Activated CD4-positive, alpha-beta T cell treated with anti-CD3 and anti-CD28 coated beads for 24 hours (primary cell): ENCODE data around the gene RPS6KL1.
A peak's percentile ranks its signal among the peaks of the same experiment; 100 is the strongest.

Experiments used
- DNase-seq, 2 donors: peaks; one replicate each; pipeline ENCODE4 v3.0.0-alpha.2; 2020; ENCODE audit warnings: low read depth in 2 of 2

Gene RPS6KL1

GRCh38 chr14:74951443-74952179 lies 28.6 kb upstream of the RPS6KL1 start:
- DNase-seq: no peak

- no peak for DNase-seq
Measured at GRCh38 chr14:74950795-74951442, 27.9 kb upstream of the RPS6KL1 start.

GRCh38 chr14:74949859-74950573 lies 27.0 kb upstream of the RPS6KL1 start:
- DNase-seq: no peak

DNA sequence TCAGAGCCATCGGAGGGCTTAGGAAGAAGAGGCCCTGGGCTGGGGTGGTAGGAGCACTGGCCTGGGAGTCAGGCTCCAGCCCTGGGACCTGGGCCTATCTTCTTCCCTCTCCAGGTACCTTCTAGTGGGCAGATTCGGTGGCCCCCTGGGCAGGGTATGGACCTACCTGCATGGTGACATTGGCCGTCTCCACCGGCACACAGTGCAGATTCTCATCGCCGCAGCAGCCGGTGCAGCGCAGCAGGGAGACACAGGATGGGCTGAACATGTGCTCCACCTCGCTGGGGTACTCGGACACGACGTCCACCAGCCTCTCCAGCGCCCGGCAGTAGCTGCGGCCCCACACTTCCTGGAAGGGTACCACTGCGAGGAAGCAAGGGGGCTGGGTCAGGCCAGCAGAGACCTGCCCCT lies 26.1 kb upstream of the RPS6KL1 start:
- DNase-seq: no peak

DNA sequence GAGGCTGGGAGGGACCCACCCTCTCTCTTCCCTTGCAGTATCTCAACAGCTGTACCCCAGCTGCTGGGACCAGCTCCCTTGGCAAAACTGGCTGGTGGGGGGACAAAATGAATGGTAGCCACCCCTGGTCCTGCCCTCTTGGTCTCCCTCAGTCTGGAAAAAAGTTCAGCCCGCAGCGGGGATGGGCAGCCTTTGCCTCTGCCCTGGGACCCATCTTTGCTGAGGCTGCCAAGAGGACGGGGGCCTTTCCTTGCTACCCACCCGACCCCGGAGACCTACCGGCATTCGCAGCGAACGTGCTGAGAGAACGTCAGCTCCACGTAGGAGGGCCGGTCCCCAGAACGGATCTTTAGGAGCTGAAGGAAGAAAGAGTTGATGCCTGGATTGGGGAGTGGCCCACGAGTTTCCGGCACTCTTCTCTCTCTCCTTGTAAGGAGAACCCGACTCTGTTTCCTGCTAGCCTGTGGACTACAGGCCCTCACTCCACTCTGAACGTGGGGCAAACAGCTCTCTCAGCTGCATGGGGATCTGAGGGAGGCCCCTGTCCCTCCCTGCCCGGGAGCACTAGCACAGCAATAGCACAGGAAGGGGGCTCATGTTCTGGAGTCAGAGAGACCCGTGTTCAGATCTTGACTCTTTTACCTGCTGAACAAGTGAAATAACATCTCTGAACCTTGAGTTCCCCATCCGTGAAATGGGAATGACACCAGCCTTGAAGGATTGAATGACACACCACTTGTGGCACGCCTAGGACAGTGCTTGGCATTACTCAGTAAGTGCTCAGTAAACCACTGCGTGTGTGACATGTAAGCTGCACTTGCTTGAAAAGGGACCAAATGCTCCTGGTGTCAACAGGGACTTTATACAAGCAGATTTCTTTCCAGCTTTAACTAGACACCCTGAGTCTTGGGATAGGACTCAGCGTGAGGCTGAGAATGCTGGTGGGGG lies 25.4 kb upstream of the RPS6KL1 start:
- no peak for DNase-seq

- DNase-seq: no peak
Measured at GRCh38 chr14:74947353-74948227, 24.5 kb upstream of the RPS6KL1 start.

- no peak for DNase-seq
Measured at GRCh38 chr14:74946659-74947281, 23.7 kb upstream of the RPS6KL1 start.

GRCh38 chr14:74945852-74946658 lies 23.0 kb upstream of the RPS6KL1 start:
- DNase-seq: peak; percentile 66 to 70

GRCh38 chr14:74945261-74945851 lies 22.3 kb upstream of the RPS6KL1 start:
- DNase-seq: no peak

DNA sequence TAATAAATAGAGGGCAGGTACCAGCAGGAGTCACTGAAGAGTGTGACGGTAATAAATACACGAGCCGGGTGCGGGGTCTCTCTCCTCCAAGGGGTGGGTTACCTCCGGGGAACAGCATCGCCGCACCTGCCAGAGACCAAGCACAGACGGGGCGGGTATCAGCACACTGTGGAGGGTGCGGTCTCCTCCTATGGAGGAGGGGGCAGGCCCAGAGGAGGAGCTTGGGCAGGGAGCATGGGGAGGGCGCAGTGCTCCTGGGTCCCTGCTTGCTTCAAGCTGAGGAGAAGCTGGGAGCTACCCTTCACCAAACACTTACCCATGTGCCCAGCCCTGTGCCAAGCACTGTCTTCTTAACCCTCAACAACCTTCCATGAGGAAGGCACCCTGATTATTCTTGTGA lies 19.5 kb upstream of the RPS6KL1 start:
- no peak for DNase-seq

GRCh38 chr14:74942181-74942580 lies 19.1 kb upstream of the RPS6KL1 start:
- no peak for DNase-seq

- peak; percentile 30 to 45 for DNase-seq
Measured at GRCh38 chr14:74941676-74942097, 18.6 kb upstream of the RPS6KL1 start.

- DNase-seq: no peak
Measured at GRCh38 chr14:74940956-74941565, 18.0 kb upstream of the RPS6KL1 start.

DNA sequence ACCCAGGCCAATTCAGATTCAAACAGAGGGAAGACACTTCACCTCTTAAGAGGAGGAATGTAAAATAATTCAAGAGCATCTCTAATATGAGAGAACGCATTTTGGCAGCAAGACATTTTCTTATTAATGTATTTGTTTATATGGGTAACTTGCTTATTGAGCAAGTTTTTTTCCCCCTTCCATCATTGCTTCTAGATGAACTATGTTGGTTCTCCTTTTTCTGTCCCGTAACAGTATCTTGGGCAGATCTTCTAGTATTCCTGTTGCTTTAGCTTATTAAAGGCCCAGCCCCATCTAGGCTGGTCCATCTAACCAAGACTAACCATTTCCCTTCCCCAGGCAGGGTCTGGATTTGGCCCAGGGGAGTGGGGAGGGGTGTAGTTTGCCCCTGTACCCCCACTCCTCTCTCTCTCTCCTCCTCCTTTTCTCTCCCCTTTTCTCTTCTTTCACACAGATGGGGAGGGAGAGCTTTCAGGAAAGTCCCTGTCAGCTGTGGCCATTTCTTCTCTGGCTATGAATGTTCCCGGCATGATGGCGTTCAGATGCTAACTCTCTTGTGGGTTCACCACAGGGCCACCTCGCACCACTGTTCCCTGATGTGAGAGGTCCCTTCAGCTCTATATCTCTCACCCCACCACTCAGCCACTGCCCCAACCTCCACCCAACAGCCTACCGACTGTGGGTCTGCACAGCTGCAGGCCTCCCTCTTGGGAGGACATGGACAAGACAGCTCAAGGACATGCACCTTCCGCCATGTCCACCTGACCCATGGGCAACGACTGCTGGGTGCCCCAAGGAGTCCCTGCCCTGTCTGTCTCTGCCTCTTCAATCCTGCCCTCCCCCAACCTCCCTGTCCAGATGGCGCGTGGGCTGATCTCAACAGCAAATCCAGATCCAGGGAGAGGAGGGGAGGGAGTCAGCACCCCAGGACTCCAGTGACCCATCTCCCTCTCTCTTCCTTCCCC lies 15.8 kb upstream of the RPS6KL1 start:
- no peak for DNase-seq

GRCh38 chr14:74937171-74937570 lies 14.1 kb upstream of the RPS6KL1 start:
- no peak for DNase-seq

- DNase-seq: no peak
Measured at GRCh38 chr14:74936731-74937130, 13.7 kb upstream of the RPS6KL1 start.

GRCh38 chr14:74936151-74936550 lies 13.1 kb upstream of the RPS6KL1 start:
- DNase-seq: no peak
